ENCODE data around the gene AMMECR1L.
"Not testable (repeated sequence)": the region's sequence is repeated elsewhere in the genome, so short reads cannot be mapped to it uniquely, and the experiment has no call there.

Gene AMMECR1L

GRCh38 chr2:127834951-127835350 is 50.8 kb downstream of the AMMECR1L start:
- DNase-seq, result no peak

GRCh38 chr2:127829845-127830246 is 55.9 kb downstream of the AMMECR1L start:
- DNase-seq, result peak; percentile 88

GRCh38 chr2:127826708-127827107 is 59.0 kb downstream of the AMMECR1L start:
- not testable (repeated sequence) for DNase-seq

- no peak for DNase-seq
Observed at GRCh38 chr2:127826047-127826446, 59.7 kb downstream of the AMMECR1L start.

GRCh38 chr2:127820080-127820668 is 65.6 kb downstream of the AMMECR1L start:
- no peak for DNase-seq

- DNase-seq, result no peak
Observed at GRCh38 chr2:127818794-127819425, 66.8 kb downstream of the AMMECR1L start.

GRCh38 chr2:127818241-127818640 is 67.5 kb downstream of the AMMECR1L start:
- no peak for DNase-seq

DNA sequence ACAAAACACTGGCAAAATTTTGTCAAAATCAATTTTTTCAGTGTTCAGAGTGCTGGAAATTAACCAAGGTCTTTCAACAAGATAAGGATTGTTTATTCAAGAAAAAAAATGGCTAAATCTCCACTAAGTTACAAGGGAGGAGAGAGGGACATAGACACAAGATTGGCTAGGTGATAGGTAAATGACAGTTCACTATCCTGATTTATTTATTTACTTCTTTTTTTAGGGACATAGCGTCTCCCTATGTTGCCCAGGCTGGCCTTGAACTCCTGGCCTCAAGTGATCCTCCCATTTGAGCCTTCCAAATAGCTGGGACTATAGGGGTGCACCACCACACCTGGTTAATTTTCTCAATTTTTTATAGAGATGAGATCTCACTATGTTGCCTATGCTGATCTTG is 71.1 kb downstream of the AMMECR1L start:
- DNase-seq, result no peak

DNA sequence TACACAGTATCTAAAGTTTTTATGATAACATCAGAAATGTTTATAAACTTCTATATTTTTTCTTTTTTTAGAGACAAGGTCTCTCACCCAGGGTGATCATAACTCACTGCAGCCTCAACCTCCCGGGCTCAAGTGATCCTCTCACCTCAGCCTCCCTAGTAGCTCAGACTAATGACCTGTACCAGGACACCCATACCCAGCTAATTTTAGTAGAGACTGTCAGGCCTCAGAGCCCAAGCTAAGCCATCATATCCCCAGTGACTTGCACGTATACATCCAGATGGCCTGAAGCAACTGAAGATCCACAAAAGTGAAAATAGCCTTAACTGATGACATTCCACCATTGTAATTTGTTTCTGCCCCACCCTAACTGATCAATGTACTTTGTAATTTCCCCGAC is 73.3 kb downstream of the AMMECR1L start:
- DNase-seq, result not testable (repeated sequence)

All from activated CD4-positive, alpha-beta T cell treated with anti-CD3 and anti-CD28 coated beads, Interleukin-10, Interleukin-2, amounts not matched to agents 100 ng/mL and 50 ng/mL, durations not matched to agents 16 hours and 8 hours (primary cell).